Testis (tissue), 3 donors: ENCODE measurements around the gene SPRN. TPM values are rescaled to one million over a fixed set of nuclear protein-coding genes. Genes with fewer than 3 reads are reported as not detected.

Experiments used
- DNase-seq: peaks from one replicate; pipeline ENCODE4 v3.0.0-alpha.2; 2019
- H3K27ac ChIP-seq, 2 donors: fragments of 200-600 bp; sonication (generic); one replicate each; pipeline ENCODE4 v1.5.1; 2019
- H3K27me3 ChIP-seq: fragments of 200-600 bp; sonication (generic); one replicate; pipeline ENCODE4 v1.5.1; 2019
- H3K36me3 ChIP-seq: fragments of 200-600 bp; sonication (generic); one replicate; pipeline ENCODE4 v1.5.1; 2017; ENCODE audit warnings: low read depth; ENCODE audit errors: missing control alignments
- H3K4me1 ChIP-seq: fragments of 200-600 bp; sonication (generic); one replicate; pipeline ENCODE4 v1.5.1; 2019
- H3K4me3 ChIP-seq, 2 donors: fragments of 200-600 bp; sonication (generic); one replicate each; pipeline ENCODE4 v1.5.1; 2017 to 2019
- H3K9me3 ChIP-seq: fragments of 200-600 bp; sonication (generic); one replicate; pipeline ENCODE4 v1.5.1; 2017
- POLR2A ChIP-seq: fragments of 450-650 bp; IDR thresholded peaks from one replicate; pipeline ENCODE4 v1.6.1; 2017; ENCODE audit warnings: antibody characterized with exemption, mild to moderate bottlenecking, moderate library complexity
- WGBS, 2 donors: methylation state at CpG; one replicate each; pipeline ENCODE4 v1.1.5; 2018; 5-methylcytosine and 5-hydroxymethylcytosine counted together
- intact Hi-C: fragments of 100-400 bp; cut with DNase I; formaldehyde crosslinking; loops from one replicate; pipeline ENCODE4 v1.15.1; 2023; ENCODE audit warnings: low total_unique reads
- polyA plus RNA-seq: library from polyadenylated mRNA; stranded (reverse); fragments of 350-450 nt; fragmentation: Illumina TruSeq; extraction: RNeasy Lipid Tissue Mini Kit (QIAGEN cat#74804); gene quantifications from one replicate; pipeline ENCODE4 v1.2.3, GENCODE V29; 2014; ENCODE audit warnings: low read depth, low replicate concordance; ENCODE audit not compliant: insufficient read depth
- total RNA-seq, 2 donors: library from RNA; depleted of rRNA; stranded (reverse); fragments of >200 nt; gene quantifications; one replicate each; pipeline ENCODE4 v1.2.3, GENCODE V29; 2016
- TF ChIP-seq, protein P1 (sequence below), 3 experiments: fragments of 450-650 bp in 2 of 3; fragments of 200-600 bp in 1 of 3; sonication (generic) in 1 of 3; IDR thresholded peaks; one replicate each; pipeline ENCODE4 v1.5.1; 2016 to 2019; ENCODE audit warnings: antibody characterized with exemption in 3 of 3, mild to moderate bottlenecking in 2 of 3, moderate library complexity in 1 of 3

Gene SPRN
- total and polyA plus RNA-seq, 3 donors from 2014 or later, result 1.7 to 2.7 (median 1.8) TPM

GRCh38 chr10:133454204-133454893 is 29.9 kb upstream of the SPRN start:
- intact Hi-C loops, result no loop called here
- Histone ChIP-seq H3K9me3 (no peaks in the 10 kb centered on the region), H3K36me3 (no peaks in the 10 kb centered on the region), H3K27me3 (no peaks in the 10 kb centered on the region), H3K4me1 (no peaks in the 10 kb centered on the region), H3K4me3 (no peak overlapping the region), H3K27ac (no peak overlapping the region)
- DNase-seq, result no peak
- TF ChIP-seq, protein P1, sequence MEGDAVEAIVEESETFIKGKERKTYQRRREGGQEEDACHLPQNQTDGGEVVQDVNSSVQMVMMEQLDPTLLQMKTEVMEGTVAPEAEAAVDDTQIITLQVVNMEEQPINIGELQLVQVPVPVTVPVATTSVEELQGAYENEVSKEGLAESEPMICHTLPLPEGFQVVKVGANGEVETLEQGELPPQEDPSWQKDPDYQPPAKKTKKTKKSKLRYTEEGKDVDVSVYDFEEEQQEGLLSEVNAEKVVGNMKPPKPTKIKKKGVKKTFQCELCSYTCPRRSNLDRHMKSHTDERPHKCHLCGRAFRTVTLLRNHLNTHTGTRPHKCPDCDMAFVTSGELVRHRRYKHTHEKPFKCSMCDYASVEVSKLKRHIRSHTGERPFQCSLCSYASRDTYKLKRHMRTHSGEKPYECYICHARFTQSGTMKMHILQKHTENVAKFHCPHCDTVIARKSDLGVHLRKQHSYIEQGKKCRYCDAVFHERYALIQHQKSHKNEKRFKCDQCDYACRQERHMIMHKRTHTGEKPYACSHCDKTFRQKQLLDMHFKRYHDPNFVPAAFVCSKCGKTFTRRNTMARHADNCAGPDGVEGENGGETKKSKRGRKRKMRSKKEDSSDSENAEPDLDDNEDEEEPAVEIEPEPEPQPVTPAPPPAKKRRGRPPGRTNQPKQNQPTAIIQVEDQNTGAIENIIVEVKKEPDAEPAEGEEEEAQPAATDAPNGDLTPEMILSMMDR (IDR thresholded peaks at IDR 0.05), result no peak
- TF ChIP-seq POLR2A, result no peak
- 87 to 88% methylated on average over 10 of the region's 10 CpGs for WGBS, 2 donors

- Histone ChIP-seq H3K9me3 (no peaks in the 10 kb centered on the region), H3K4me3 (no peak within 1 kb of the TSS), H3K36me3 (no peaks in the 10 kb centered on the region), H3K27ac (no peak within 1 kb of the TSS), H3K27me3 (no peaks in the 10 kb centered on the region), H3K4me1 (no peaks in the 10 kb centered on the region)
- intact Hi-C loops, result no loop called here
- TF ChIP-seq, protein P1 (IDR thresholded peaks at IDR 0.05), result no peak
- no peak for TF ChIP-seq POLR2A
- DNase-seq, result no peak
- 94 to 97% methylated on average over 8 to 11 of the region's 11 CpGs for WGBS, 2 donors
These were observed 29.2 kb upstream of the SPRN start, which contains the start of gene SCART1 for GRCh38 chr10:133453516-133454203. SCART1 (plus strand) TSS chr10:133453945; CDS start chr10:133453998, 53 bp downstream.

GRCh38 chr10:133452453-133452852 is 28.0 kb upstream of the SPRN start:
- no peak for TF ChIP-seq POLR2A
- TF ChIP-seq, protein P1 (IDR thresholded peaks at IDR 0.05), result no peak
- H3K27me3 ChIP-seq, result no peaks in the 10 kb centered on the region
- no peaks in the 10 kb centered on the region for H3K9me3 ChIP-seq
- WGBS, 2 donors, result 86 to 90% methylated on average over 4 of the region's 4 CpGs
- H3K4me3 ChIP-seq, result no peak overlapping the region
- no peak for DNase-seq
- H3K27ac ChIP-seq, result no peak overlapping the region
- no peaks in the 10 kb centered on the region for H3K36me3 ChIP-seq
- intact Hi-C loops, result no loop called here
- no peaks in the 10 kb centered on the region for H3K4me1 ChIP-seq

- TF ChIP-seq, protein P1 (IDR thresholded peaks at IDR 0.05), result no peak
- no peak for TF ChIP-seq POLR2A
- DNase-seq, result no peak
- H3K4me3 ChIP-seq, result no peak overlapping the region
- H3K27ac ChIP-seq, result no peak overlapping the region
- H3K4me1 ChIP-seq, result no peaks in the 10 kb centered on the region
- no peaks in the 10 kb centered on the region for H3K9me3 ChIP-seq
- intact Hi-C loops, result no loop called here
- no peaks in the 10 kb centered on the region for H3K36me3 ChIP-seq
- H3K27me3 ChIP-seq, result no peaks in the 10 kb centered on the region
- 64 to 70% methylated on average over 4 of the region's 4 CpGs for WGBS, 2 donors
These were observed 26.9 kb upstream of the SPRN start for GRCh38 chr10:133451346-133451745.
